ENCODE measurements around the gene HOXB2. TPM values are rescaled to one million over a fixed set of nuclear protein-coding genes. Genes with fewer than 3 reads are reported as not detected.

HOXB2 gene
- total and polyA plus RNA-seq, 9 of the 15 experiments (the other 6 are each of a cell fraction or from before 2014, with no cell fraction given): 2.1 to 97.7 (median 21.2) TPM

GRCh38 chr17:48528153-48528935 lies 16.6 kb downstream of the HOXB2 start (continued):
- TF ChIP-seq, protein P1, sequence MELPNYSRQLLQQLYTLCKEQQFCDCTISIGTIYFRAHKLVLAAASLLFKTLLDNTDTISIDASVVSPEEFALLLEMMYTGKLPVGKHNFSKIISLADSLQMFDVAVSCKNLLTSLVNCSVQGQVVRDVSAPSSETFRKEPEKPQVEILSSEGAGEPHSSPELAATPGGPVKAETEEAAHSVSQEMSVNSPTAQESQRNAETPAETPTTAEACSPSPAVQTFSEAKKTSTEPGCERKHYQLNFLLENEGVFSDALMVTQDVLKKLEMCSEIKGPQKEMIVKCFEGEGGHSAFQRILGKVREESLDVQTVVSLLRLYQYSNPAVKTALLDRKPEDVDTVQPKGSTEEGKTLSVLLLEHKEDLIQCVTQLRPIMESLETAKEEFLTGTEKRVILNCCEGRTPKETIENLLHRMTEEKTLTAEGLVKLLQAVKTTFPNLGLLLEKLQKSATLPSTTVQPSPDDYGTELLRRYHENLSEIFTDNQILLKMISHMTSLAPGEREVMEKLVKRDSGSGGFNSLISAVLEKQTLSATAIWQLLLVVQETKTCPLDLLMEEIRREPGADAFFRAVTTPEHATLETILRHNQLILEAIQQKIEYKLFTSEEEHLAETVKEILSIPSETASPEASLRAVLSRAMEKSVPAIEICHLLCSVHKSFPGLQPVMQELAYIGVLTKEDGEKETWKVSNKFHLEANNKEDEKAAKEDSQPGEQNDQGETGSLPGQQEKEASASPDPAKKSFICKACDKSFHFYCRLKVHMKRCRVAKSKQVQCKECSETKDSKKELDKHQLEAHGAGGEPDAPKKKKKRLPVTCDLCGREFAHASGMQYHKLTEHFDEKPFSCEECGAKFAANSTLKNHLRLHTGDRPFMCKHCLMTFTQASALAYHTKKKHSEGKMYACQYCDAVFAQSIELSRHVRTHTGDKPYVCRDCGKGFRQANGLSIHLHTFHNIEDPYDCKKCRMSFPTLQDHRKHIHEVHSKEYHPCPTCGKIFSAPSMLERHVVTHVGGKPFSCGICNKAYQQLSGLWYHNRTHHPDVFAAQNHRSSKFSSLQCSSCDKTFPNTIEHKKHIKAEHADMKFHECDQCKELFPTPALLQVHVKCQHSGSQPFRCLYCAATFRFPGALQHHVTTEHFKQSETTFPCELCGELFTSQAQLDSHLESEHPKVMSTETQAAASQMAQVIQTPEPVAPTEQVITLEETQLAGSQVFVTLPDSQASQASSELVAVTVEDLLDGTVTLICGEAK (IDR thresholded peaks at IDR 0.05): no peak
- TF ChIP-seq, protein P1 (CRISPR knock-in tag; IDR thresholded peaks at IDR 0.05): no peak
- TF ChIP-seq ZNF124 (CRISPR knock-in tag; IDR thresholded peaks at IDR 0.05) (no peak), HINFP (tag; conservative IDR thresholded peaks at IDR 0.05; ENCODE audit: low read depth) (no peak), SUPT5H (IDR thresholded peaks at IDR 0.05) (no peak), MLLT1 (IDR thresholded peaks at IDR 0.05) (no peak), RUNX1 (IDR thresholded peaks at IDR 0.05; ENCODE audit: low read depth) (no peak), HDAC1 (IDR thresholded peaks at IDR 0.05) (0 out of 4 replicates have a peak, but pooled peaks of 1 of the 2 experiments have one; percentile 16), KLF6 (CRISPR knock-in tag; IDR thresholded peaks at IDR 0.05; ENCODE audit: borderline replicate concordance) (no peak), RB1 (IDR thresholded peaks at IDR 0.05; ENCODE audit: low read depth) (no peak), FOXA1 (IDR thresholded peaks at IDR 0.05; ENCODE audit: borderline replicate concordance) (no peak), SNRNP70 (optimal IDR thresholded peaks at IDR 0.05; ENCODE audit: low read depth, low read length) (no peak), HMG20B (CRISPR knock-in tag; IDR thresholded peaks at IDR 0.05) (no peak), NR2C1 (IDR thresholded peaks at IDR 0.05) (no peak), NR2C1 (tag; IDR thresholded peaks at IDR 0.05) (no peak), BRF1 (IDR thresholded peaks at IDR 0.05; ENCODE audit: borderline replicate concordance, extremely low read depth, insufficient read length) (no peak), NUFIP1 (IDR thresholded peaks at IDR 0.05; ENCODE audit: partially characterized antibody) (no peak), DNMT1 (IDR thresholded peaks at IDR 0.05) (no peak)
